ENCODE measurements around the gene CBFA2T2.
"Not testable (repeated sequence)": the region's sequence is repeated elsewhere in the genome, so short reads cannot be mapped to it uniquely, and the experiment has no call there.

CBFA2T2 gene

DNA sequence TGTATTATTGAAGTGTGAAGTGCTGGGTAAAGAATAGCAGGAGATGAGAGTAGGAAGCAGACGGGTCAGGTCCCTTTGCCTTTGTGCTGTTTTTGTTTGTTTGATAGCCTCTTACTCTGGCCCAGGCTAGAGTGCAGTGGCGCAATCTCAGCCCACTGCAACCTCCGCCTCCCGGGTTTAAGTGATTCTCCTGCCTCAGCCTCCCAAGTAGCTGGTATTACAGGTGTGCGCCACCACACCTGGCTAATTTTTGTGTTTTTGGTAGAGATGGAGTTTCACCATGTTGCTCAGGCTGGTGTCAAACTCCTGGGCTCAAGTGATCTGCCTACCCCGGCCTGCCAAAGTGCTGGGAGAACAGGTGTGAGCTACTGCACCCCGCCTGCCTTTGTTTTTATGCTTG lies 18.1 kb downstream of the CBFA2T2 start:
- not testable (repeated sequence) for DNase-seq

DNA sequence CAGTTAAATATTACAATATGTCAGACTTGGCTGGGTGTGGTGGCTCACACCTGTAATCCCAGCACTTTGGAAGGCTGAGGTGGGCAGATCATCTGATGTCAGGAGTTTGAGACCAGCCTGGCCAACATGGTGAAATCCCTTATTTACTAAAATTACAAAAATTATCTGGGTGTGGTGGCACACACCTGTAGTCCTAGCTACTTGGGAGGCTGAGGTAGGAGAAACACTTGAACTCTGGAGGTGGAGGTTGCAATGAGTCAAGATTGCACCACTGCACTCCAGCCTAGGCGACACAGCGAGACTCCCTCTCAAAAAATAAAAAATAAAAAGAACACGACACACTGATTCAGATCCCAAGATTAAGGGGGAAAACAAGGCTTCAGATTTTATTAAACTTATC lies 19.2 kb downstream of the CBFA2T2 start:
- DNase-seq = not testable (repeated sequence)

DNA sequence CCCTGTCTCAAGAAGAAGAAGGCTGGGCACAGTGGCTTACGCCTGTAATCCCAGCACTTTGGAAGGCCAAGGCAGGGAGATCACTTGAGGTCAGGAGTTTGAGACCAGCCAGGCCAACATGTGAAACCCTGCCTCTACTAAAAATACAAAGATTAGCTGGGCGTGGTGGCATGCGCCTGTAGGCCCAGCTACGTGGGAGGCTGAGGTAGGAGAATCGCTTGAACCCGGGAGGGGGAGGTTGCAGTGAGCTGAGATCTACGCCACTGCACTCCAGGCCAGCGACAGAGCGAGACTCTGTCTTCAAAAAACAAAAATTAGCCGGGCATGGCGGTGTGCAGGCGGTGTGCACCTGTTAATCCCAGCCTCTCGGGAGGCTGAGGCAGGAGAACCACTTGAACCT lies 22.0 kb downstream of the CBFA2T2 start:
- not testable (repeated sequence) for DNase-seq

DNA sequence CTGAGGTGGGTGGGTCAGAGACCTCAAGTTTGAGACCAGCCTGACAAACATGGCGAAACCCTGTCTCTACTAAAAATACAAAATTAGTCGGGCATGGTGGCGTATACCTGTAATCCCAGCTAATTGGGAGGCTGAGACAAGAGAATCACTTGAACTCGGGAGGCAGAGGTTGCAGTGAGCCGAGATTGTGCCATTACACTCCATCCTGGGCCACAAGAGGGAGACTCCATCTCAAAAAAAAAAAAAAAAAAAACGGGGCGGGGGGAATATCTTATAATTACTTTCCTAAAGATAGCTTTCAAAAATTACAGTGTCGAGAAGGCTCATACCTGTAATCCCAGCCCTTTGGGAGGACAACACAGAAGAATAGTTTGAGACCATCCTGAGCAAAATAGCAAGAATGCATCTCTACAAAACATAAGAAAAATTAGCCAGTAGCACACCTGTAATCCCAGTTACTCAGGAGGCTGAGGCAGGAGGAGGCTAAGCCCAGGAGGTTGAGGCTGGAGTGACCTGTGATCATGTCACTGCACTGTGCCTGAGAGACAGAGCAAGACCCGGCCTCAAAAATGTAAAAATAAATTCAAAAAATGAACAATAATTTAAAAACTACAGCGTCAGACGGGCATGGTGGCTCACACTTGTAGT lies 25.8 kb downstream of the CBFA2T2 start:
- no peak for DNase-seq

DNA sequence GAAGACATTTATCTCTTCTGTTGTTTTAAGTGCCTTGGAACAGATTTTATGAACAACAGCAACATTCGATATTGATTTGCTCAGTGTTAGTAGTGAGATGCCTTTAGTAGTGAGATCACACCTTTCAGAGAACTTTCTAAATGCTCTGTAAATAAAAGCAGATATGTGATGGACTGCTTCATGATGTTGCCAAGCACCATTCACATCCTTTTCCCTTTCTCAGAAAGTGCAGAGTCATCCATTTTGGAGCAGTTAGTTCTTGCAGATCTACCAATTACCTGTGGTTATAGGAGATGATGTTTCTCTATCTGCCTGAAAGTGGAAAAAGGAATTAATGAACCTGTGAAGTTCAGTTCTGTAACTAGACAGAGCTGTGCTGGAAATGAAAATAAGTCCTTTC lies 27.0 kb downstream of the CBFA2T2 start:
- peak; percentile 12 for DNase-seq

GRCh38 chr20:33518071-33518470 lies 28.2 kb downstream of the CBFA2T2 start:
- DNase-seq = peak; percentile 76

DNA sequence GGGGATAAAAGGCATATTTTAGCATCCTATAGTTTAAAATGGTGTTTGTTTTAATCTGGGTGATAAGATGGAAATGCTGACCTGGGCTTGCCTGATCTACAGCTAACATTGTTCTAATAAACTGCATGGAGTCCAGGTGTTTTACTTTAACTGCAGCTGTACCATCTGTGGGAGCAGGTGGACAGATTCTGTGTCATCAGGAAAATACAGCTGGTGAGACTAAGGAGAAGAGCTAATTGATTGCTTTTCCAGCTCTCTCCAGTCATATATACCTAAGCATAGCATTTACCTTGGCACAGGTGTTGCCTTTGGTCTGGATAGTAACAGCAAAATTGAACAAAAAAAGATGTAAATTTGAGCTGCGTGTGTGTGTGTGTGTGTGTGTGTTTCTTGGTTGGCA lies 31.6 kb downstream of the CBFA2T2 start:
- DNase-seq = no peak

DNA sequence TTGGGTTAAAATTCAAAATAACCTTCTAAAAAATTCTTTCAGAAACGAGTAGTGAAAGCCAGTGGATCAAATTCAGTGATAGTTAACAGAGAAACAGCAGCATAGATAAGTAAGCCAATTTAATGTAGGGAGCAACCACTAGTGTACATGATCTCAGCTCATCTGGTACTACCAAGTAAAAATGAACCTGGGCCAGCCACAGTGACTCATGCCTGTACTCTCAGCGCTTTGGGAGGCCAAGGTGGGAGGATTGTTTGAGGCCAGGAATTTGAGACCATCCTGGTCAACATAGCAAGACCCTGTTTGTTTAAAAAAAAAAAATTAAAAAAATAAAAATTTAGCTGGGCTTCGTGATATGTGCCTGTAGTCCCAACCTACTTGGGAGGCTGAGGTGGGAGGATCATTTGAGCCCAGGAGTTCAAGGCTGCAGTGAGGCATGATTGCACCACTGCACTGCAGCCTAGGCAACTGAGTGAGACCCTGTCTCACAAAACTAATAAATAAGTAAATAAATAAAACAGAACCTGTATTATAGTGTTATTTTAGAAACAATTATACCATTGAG lies 32.4 kb downstream of the CBFA2T2 start:
- DNase-seq = no peak

GRCh38 chr20:33524261-33524660 lies 34.4 kb downstream of the CBFA2T2 start:
- DNase-seq = peak; percentile 50

DNA sequence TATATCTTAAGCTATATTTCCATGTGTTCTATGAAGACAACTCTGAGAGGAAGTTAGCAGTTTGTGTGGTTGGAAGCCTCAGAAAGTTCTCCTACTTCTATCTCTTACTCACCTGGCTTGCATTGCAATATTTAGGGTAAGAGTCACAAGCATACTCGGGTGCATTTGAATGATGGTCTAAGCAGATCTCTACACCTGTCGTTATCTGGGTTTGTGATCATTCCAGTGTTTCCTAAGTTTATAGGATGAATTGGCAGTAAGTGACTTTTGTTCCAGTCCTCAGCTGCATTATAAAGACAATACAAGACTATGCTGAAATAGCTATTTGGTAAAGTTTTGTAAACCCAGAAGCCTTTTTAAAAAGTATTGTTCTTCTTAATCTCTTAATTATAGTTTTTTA lies 36.9 kb downstream of the CBFA2T2 start:
- no peak for DNase-seq

- peak; percentile 40 for DNase-seq
Measured at GRCh38 chr20:33531047-33531877, 41.4 kb downstream of the CBFA2T2 start.

- no peak for DNase-seq
Measured at GRCh38 chr20:33531885-33532284, 42.0 kb downstream of the CBFA2T2 start.

DNA sequence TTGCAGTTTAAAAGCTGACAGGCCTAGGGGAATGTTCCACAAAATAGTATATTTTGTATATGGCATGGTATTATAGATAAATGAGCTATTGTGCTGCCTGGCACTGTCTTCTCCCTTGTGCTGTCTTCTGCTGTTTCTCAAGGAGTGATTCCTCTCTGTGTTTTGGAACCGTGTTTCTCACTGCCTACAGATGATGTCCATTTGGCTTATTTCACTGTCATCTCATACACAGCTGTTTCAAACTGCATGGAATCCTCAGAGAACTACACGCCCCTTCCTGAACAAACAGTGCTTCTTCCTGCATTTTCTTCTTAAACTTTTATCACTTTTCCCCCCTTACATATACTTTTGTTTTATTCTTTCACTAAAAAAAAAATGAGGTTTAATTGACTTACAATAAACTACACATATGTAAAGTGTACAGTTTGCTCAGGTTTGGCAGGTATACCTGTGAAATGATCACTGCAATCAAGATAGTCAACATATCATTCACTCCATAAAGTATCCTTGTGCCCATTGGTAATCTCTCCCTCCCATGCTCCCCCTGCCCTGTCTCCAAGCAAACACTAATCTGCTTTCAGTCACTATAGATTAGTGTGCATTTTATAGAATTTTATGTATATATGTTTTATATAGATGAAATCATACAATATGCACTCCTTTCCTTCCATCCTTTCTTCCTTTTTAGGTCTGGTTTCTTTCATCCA lies 43.0 kb downstream of the CBFA2T2 start:
- DNase-seq = no peak

DNA sequence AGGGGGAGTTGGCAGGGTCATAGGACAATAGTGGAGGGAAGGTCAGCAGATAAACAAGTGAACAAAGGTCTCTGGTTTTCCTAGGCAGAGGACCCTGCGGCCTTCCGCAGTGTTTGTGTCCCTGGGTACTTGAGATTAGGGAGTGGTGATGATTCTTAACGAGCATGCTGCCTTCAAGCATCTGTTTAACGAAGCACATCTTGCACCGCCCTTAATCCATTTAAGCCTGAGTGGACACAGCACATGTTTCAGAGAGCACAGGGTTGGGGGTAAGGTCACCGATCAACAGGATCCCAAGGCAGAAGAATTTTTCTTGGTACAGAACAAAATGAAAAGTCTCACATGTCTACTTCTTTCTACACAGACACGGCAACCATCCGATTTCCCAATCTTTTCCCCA lies 45.8 kb downstream of the CBFA2T2 start:
- not testable (repeated sequence) for DNase-seq

DNA sequence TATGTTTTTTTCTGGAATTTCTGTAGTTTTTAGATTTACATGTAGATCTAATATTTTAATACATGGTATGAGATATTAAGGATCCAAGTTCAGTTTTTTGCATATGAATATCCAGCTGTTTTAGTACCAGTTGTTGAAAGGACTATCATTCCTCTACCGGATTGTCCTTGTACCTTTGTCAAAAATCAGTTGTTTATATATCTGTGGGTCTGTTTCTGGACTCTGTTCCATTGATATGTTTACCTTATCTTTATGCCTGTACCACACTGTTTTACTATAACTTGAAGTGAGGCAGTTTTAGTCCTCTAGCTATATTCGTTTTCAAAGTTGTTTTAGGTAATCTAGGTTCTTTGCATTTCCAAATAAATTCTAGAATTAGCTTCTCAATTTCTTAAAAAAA lies 47.7 kb downstream of the CBFA2T2 start:
- DNase-seq = no peak

DNA sequence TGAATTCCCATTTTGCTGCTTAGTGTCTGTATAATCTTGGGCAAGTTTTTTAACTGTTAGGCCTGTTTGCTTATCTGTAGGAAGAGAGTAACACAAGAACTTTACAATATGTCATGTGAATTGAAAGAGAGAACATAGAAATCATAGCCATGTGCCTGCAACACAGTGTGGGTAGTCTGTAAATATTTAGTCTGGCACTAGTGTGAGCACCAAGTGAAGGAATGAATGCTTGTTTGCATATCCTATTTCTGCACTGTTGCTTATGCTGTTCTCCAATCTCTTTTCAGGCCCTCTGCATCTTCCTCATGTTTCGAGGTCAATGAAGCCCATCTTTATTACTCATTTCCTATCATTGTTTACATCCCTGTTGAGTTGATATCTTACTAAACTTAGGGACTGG lies 49.2 kb downstream of the CBFA2T2 start:
- no peak for DNase-seq

- no peak for DNase-seq
Measured at GRCh38 chr20:33540427-33540826, 50.5 kb downstream of the CBFA2T2 start.

DNA sequence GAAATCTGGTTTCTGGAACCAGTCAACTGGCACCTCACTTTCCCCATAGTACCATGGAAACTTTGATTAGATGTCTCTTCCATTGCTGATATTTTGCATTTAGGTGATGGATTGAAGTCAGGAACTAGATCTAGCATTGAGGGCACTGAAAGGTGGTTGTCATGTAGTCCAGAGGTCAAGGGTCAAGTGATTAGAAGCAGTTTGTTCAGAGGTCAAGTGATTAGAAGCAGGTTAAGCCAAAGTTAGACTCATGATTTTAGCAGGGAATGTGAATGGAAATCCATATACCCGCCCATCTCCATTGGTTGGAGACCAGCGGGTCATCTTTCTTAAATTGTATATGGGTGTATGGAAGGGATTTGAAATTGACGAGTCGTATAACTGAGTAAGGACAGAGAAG lies 51.2 kb downstream of the CBFA2T2 start:
- DNase-seq = no peak

- no peak for DNase-seq
Measured at GRCh38 chr20:33541797-33542196, 51.9 kb downstream of the CBFA2T2 start.

DNA sequence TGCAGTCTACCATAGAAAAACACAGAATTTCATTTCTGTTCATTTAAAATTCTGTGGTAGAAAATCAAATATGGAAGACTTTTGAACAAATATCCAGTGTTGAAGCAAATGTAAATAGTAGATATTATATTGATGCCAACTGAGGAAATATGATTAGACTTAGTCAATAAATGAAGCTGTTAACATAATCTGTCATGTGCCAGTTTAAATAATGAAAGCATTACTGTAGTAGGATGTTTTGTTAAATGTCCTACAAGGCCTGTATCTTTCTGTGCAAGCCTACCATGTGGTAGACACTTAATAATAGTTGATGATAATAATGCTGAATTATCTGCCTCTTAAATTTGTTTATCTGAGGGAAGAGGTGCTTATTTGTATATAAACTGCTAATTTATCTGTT lies 55.9 kb downstream of the CBFA2T2 start:
- no peak for DNase-seq

DNA sequence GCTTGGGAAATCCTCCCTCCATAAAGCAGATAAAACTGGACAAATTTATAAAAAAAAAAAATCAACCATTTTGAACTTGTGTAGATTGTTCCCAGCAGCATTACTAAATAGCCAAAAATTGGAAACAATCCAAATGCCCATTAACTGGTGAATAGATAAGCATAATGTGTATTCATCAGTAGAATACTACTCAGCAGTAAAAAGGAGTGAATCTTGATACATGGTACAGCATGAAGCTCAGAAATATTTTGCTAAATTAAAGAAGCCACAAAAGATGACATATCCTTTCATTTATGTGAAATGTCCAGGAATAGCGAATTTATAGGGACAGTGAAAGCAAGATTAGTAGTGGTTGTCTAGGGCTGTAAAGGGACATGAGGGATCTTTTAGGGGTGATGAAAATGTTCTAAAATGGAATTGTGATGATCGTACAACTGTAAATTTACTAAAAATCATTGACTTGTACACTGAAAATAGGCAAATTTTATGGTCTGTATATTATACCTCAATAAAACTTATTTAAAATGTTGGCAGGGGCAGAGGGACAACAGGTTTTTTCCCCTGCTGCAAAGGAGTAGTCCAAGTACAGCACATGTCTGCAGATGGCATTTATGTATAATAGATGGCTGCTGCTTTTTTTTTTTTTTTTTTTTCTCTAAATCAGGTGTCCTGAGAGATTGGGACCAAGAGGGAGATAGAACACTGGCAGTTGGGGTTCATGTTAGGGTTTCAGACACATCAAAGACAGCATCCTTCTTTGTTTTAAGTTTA lies 59.5 kb downstream of the CBFA2T2 start:
- no peak for DNase-seq

DNA sequence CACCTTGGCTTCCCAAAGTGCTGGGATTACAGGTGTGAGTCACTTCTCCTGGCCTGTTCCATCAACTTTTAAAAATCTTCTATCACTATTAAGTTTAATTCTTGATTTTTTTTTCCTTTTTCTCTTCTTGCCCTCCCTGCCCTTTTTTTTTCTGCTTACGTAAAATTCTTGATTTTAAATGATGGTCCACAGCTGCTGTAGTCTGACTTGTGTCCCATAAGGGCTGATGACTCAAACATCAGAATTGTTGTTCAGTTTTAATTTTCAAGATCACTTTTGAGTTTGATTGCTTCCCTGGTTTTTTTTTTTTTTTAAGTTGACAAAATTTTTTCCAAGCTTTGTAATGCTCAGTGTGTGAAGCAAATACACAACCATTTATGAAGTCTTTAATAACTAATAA lies 61.9 kb downstream of the CBFA2T2 start:
- peak; percentile 16 for DNase-seq

GRCh38 chr20:33552519-33552918 lies 62.6 kb downstream of the CBFA2T2 start:
- DNase-seq = no peak
